ENCODE results near the gene RHOB.

The RHOB gene

DNA sequence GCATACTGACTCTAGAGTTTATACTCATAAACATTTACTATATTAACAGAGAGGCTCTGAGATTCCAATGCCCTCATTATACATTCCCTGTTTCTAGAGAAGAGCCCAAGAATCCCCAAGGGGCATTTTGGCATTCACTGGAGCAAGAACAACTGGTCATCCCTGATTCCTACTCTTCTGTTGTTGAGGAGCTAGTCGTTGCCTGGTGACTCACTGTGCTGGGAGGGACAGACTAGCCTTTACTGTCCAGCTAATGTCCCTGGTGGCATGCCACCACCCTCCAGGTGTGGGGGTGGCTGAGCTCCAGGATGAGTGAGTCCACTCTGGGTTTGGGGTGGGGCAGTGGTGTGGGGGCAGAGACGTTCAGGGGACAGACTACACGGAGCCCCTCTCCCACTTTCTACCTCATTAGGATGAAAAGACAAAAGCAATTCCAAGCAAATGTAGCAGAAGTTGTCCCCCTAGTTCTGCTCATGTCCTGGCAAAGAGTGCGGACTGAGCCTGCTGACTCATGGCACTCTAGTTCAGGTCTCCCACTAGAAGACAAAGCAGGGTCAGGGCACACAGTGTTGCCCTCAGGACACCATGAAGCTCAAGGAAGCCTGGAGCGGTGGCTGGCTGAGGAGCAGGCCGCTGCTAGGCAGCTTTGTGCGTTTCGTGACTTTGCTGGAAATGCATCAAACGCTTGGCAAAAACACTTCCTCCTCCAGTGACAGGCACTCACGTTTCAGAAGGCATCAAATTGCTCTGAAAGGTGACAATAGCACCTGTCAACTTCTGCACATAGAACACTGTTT lies 49.4 kb downstream of the RHOB start:
- DNase-seq, result no peak

- DNase-seq, result no peak
Observed at GRCh38 chr2:20496942-20497341, 50.1 kb downstream of the RHOB start.
